Peyer's patch (tissue), 4 donors: ENCODE measurements around the gene WHRN.

ENCODE experiments used
- CTCF ChIP-seq, 6 experiments: fragments of 450-650 bp in 4 of 6; fragments of 200-600 bp in 2 of 6; sonication (generic) in 1 of 6; IDR thresholded peaks; one replicate each; pipeline ENCODE4 v1.5.1; 2017 to 2019; ENCODE audit warnings: antibody characterized with exemption in 6 of 6, mild to moderate bottlenecking in 3 of 6, moderate library complexity in 1 of 6
- POLR2A ChIP-seq, 2 donors: fragments of 450-650 bp; IDR thresholded peaks; one replicate each; pipeline ENCODE4 v1.5.1; 2017; ENCODE audit warnings: antibody characterized with exemption in 2 of 2, mild to moderate bottlenecking in 2 of 2, moderate library complexity in 2 of 2

- TF ChIP-seq CTCF (IDR thresholded peaks at IDR 0.05), result peak in 2 of 6 experiments; percentile 26 to 27
- TF ChIP-seq POLR2A (IDR thresholded peaks at IDR 0.05), result peak; percentile 78 to 86
Observed at GRCh38 chr9:114397848-114398605, 107.2 kb downstream of the WHRN start.
